NB4 (cell line): Measurements from ENCODE around the gene FBXL20.

Experiments used
- CTCF ChIP-seq: IDR thresholded peaks from one replicate; pipeline ENCODE4 v1.5.1; 2012; ENCODE audit warnings: low read depth, low read length
- MAX ChIP-seq: IDR thresholded peaks from 2 replicates; pipeline ENCODE4 v1.6.1; 2011; ENCODE audit warnings: low read depth, low read length
- MYC ChIP-seq: IDR thresholded peaks from 2 replicates; pipeline ENCODE4 v1.6.1; 2011; ENCODE audit warnings: low read depth, low read length
- POLR2A ChIP-seq: IDR thresholded peaks from 2 replicates; pipeline ENCODE4 v1.6.1; 2011; ENCODE audit warnings: mild to moderate bottlenecking; ENCODE audit not compliant: insufficient read length; ENCODE audit errors: extremely low read depth

DNA sequence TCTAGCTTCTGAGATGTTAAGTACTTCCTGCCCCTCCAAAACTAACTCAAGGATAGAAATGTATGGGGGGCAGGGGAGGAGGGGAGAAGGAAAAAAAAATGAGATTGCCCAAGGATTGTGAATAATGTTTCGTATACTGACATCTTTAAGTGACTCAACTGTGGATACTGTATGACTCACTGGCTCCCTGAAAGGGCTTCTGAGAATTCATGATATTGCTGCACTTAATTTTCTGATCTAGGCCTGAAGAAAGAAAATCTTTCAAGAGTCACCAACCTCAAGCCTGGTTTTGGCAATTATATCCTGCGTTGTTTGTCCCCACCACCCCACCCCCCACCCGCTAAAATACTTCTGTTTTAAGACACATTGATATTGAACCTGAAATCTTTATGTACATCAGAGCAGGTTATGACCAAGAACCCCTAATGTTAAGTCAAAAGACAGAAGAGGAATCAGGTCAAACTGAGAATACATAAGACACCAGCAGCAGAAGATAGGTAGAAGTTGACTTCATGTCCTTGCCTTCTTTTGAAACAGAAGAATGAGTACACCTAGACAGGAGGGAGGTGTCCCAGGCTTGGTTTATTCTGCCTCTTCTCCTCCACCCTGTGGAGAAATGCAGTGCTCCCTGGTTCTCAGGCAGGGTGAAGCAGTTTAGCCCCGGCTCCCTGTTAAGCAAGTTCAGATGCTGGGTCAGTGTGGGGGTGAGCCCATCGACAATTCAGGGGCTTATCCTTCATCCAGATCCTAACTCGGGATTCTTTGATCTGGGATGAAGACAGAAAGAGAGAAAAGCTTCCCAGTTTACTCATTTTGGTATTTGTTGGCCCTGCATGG is 3.3 kb upstream of the FBXL20 start:
- TF ChIP-seq POLR2A (no peak), CTCF (no peak), MAX (no peak), MYC (no peak)
